Measurements from ENCODE around the gene RGSL1. TPM values are rescaled to one million over a fixed set of nuclear protein-coding genes. Genes with fewer than 3 reads are reported as not detected.
A peak's percentile ranks its signal among the peaks of the same experiment; 100 is the strongest.
"Not testable (repeated sequence)": the region's sequence is repeated elsewhere in the genome, so short reads cannot be mapped to it uniquely, and the experiment has no call there.

The RGSL1 gene
- total RNA-seq, 1 experiment from 2014 or later, result not detected

- BruUV-seq (replicated peaks), result no TSS peak
- H3K4me1 ChIP-seq (ENCODE audit: insufficient read depth, low read length), result no peaks in the 10 kb centered on the region
- no peaks in the 10 kb centered on the region for H3K9me3 ChIP-seq (ENCODE audit: low read length)
- no peaks in the 10 kb centered on the region for H3K36me3 ChIP-seq (ENCODE audit: low read depth, low read length)
- CTCF ChIA-PET, result no interaction called here
- DNase-seq (no peak), ATAC-seq (no peak)
- TF ChIP-seq EZH2phosphoT487 (IDR thresholded peaks at IDR 0.05; ENCODE audit: borderline replicate concordance, low read length), result no peak
- TF ChIP-seq EZH2 (IDR thresholded peaks at IDR 0.05; ENCODE audit: low read length, unreplicated experiment), result no peak
- no peak for TF ChIP-seq CTCF (conservative IDR thresholded peaks at IDR 0.05; ENCODE audit: low read depth, low read length)
- H3K27me3 ChIP-seq (ENCODE audit: low read length), result no peaks in the 10 kb centered on the region
- no peak overlapping the region for H3K4me2 ChIP-seq (ENCODE audit: low read length)
- H3F3A ChIP-seq (ENCODE audit: low read length, unreplicated experiment), result no peaks in the 10 kb centered on the region
- intact Hi-C loops (cut with micrococcal nuclease), result no loop called here
- H3K27ac ChIP-seq (ENCODE audit: low read length), result no peak overlapping the region
- no peaks in the 10 kb centered on the region for H3K9me2 ChIP-seq (replicated peaks; ENCODE audit: low read length)
- no peaks in the 10 kb centered on the region for H3K79me2 ChIP-seq (ENCODE audit: low read length)
- H4K20me1 ChIP-seq (ENCODE audit: low read length), result no peaks in the 10 kb centered on the region
- no peak overlapping the region for H3K4me3 ChIP-seq (ENCODE audit: low read length)
- H3K9ac ChIP-seq (ENCODE audit: low read length), result no peak overlapping the region
- POLR2A ChIA-PET (ENCODE audit: unreplicated experiment), result no interaction called here
- no peak overlapping the region for H2AFZ ChIP-seq (ENCODE audit: low read length)
Measured at GRCh38 chr1:182520736-182521135, 70.8 kb downstream of the RGSL1 start.

DNA sequence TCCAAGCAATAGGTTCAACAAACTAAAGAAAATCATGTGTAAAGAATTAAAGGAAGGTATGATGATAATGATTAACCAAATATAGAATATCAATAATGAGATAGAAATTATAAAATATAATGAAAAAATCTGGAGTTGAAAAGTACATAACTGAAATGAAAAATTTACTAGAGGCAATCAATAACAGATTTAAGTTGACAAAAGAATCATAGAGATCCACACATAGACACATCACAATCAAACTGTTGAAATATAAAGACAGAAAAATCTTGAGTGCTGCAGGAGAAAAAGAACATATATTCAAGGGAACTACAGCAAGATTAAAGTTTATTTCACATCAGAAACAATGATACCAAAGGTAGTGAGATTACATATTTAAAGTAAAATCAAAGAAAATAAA is 75.4 kb downstream of the RGSL1 start:
- Histone ChIP-seq H3K4me1 (ENCODE audit: insufficient read depth, low read length) (no peaks in the 10 kb centered on the region), H4K20me1 (ENCODE audit: low read length) (no peaks in the 10 kb centered on the region), H3K4me3 (ENCODE audit: low read length) (no peak overlapping the region), H3K36me3 (ENCODE audit: low read depth, low read length) (no peaks in the 10 kb centered on the region), H3K79me2 (ENCODE audit: low read length) (no peaks in the 10 kb centered on the region), H2AFZ (ENCODE audit: low read length) (no peak overlapping the region), H3K27ac (ENCODE audit: low read length) (no peak overlapping the region), H3K9ac (ENCODE audit: low read length) (no peak overlapping the region), H3K27me3 (ENCODE audit: low read length) (0 out of 2 replicates have a peak, but pooled peaks cover 5% of the 10 kb centered on the region), H3F3A (ENCODE audit: low read length, unreplicated experiment) (no peaks in the 10 kb centered on the region), H3K9me2 (replicated peaks; ENCODE audit: low read length) (no peaks in the 10 kb centered on the region), H3K9me3 (ENCODE audit: low read length) (no peaks in the 10 kb centered on the region), H3K4me2 (ENCODE audit: low read length) (no peak overlapping the region)
- intact Hi-C loops (cut with micrococcal nuclease), result no loop called here
- TF ChIP-seq CTCF (conservative IDR thresholded peaks at IDR 0.05; ENCODE audit: low read depth, low read length) (no peak), EZH2 (IDR thresholded peaks at IDR 0.05; ENCODE audit: low read length, unreplicated experiment) (no peak), EZH2phosphoT487 (IDR thresholded peaks at IDR 0.05; ENCODE audit: borderline replicate concordance, low read length) (no peak)
- DNase-seq (no peak), ATAC-seq (no peak)
- ChIA-PET CTCF (no interaction called here), POLR2A (ENCODE audit: unreplicated experiment) (no interaction called here)
- no TSS peak for BruUV-seq (replicated peaks)

DNA sequence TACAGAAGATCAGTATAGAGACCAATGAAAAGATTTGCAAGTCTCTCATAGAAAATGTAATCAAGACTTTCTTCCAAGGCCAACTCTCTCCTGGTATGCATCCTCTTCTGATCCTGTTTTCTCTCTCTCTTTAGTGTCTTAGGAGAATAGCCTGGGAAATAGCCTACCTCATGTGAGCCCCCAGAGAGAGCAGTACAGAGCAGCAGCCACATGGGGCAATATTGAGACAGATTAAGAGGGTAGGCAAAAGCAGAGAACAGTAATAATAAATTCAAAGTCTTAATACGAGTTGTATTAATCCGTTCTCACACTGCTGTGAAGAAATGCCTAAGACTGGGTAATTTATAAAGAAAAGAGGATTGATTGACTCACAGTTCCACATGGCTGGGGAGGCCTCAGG is 77.7 kb downstream of the RGSL1 start:
- ChIA-PET POLR2A (ENCODE audit: unreplicated experiment) (no interaction called here), CTCF (no interaction called here)
- no peak overlapping the region for H3K27ac ChIP-seq (ENCODE audit: low read length)
- intact Hi-C loops (cut with micrococcal nuclease), result no loop called here
- no peak overlapping the region for H3K9ac ChIP-seq (ENCODE audit: low read length)
- no peaks in the 10 kb centered on the region for H3K79me2 ChIP-seq (ENCODE audit: low read length)
- no peaks in the 10 kb centered on the region for H4K20me1 ChIP-seq (ENCODE audit: low read length)
- no peak for TF ChIP-seq EZH2 (IDR thresholded peaks at IDR 0.05; ENCODE audit: low read length, unreplicated experiment)
- TF ChIP-seq CTCF (conservative IDR thresholded peaks at IDR 0.05; ENCODE audit: low read depth, low read length), result peak; percentile 26; the same call in 1 of the 2 replicates
- peak; percentile 6 for DNase-seq
- no peak overlapping the region for H3K4me2 ChIP-seq (ENCODE audit: low read length)
- H3K9me2 ChIP-seq (replicated peaks; ENCODE audit: low read length), result no peaks in the 10 kb centered on the region
- no peaks in the 10 kb centered on the region for H3K36me3 ChIP-seq (ENCODE audit: low read depth, low read length)
- H3K4me1 ChIP-seq (ENCODE audit: insufficient read depth, low read length), result no peaks in the 10 kb centered on the region
- BruUV-seq (replicated peaks), result no TSS peak
- ATAC-seq, result no peak
- no peak overlapping the region for H3K4me3 ChIP-seq (ENCODE audit: low read length)
- H3K9me3 ChIP-seq (ENCODE audit: low read length), result no peaks in the 10 kb centered on the region
- no peaks in the 10 kb centered on the region for H3F3A ChIP-seq (ENCODE audit: low read length, unreplicated experiment)
- H2AFZ ChIP-seq (ENCODE audit: low read length), result no peak overlapping the region
- H3K27me3 ChIP-seq (ENCODE audit: low read length), result peaks cover 27% of the 10 kb centered on the region

GRCh38 chr1:182528206-182528605 is 78.3 kb downstream of the RGSL1 start:
- H3K9me2 ChIP-seq (replicated peaks; ENCODE audit: low read length); H3K4me1 ChIP-seq (ENCODE audit: insufficient read depth, low read length); CTCF ChIA-PET; H2AFZ ChIP-seq (ENCODE audit: low read length); intact Hi-C loops (cut with micrococcal nuclease); H3K36me3 ChIP-seq (ENCODE audit: low read depth, low read length); H3F3A ChIP-seq (ENCODE audit: low read length, unreplicated experiment); H3K79me2 ChIP-seq (ENCODE audit: low read length); H3K27ac ChIP-seq (ENCODE audit: low read length); H4K20me1 ChIP-seq (ENCODE audit: low read length); POLR2A ChIA-PET (ENCODE audit: unreplicated experiment); H3K9me3 ChIP-seq (ENCODE audit: low read length); H3K9ac ChIP-seq (ENCODE audit: low read length); H3K4me3 ChIP-seq (ENCODE audit: low read length); ATAC-seq; BruUV-seq (replicated peaks); DNase-seq; H3K4me2 ChIP-seq (ENCODE audit: low read length): not testable (repeated sequence)
- peaks cover 30% of the 10 kb centered on the region for H3K27me3 ChIP-seq (ENCODE audit: low read length)
